ENCODE data around the gene CD37. TPM values are rescaled to one million over a fixed set of nuclear protein-coding genes. Genes with fewer than 3 reads are reported as not detected.

Gene CD37
- total RNA-seq, 3 donors from 2014 or later: 2.9 to 19.7 (median 15.4) TPM

GRCh38 chr19:49340069-49340864 is 5.1 kb downstream of the CD37 start:
- H3K4me1 ChIP-seq: peaks cover 0 to 6% of the 10 kb centered on the region in 2 donors
- H3K9me3 ChIP-seq: no peaks in the 10 kb centered on the region
- H3K4me3 ChIP-seq: peak overlapping the region; percentile 32 to 68 (median 56)
- TF ChIP-seq POLR2AphosphoS5 (IDR thresholded peaks at IDR 0.05): peak in 1 of 3 donors; percentile 42
- TF ChIP-seq, protein P1, sequence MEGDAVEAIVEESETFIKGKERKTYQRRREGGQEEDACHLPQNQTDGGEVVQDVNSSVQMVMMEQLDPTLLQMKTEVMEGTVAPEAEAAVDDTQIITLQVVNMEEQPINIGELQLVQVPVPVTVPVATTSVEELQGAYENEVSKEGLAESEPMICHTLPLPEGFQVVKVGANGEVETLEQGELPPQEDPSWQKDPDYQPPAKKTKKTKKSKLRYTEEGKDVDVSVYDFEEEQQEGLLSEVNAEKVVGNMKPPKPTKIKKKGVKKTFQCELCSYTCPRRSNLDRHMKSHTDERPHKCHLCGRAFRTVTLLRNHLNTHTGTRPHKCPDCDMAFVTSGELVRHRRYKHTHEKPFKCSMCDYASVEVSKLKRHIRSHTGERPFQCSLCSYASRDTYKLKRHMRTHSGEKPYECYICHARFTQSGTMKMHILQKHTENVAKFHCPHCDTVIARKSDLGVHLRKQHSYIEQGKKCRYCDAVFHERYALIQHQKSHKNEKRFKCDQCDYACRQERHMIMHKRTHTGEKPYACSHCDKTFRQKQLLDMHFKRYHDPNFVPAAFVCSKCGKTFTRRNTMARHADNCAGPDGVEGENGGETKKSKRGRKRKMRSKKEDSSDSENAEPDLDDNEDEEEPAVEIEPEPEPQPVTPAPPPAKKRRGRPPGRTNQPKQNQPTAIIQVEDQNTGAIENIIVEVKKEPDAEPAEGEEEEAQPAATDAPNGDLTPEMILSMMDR (IDR thresholded peaks at IDR 0.05): no peak
- no peaks in the 10 kb centered on the region for H3K27me3 ChIP-seq
- H3K36me3 ChIP-seq: no peaks in the 10 kb centered on the region
- H3K27ac ChIP-seq: peak overlapping the region; percentile 89 to 93
- intact Hi-C loops (cut with DNase I; ENCODE audit: low total_unique reads): no loop called here
- DNase-seq (ENCODE audit: low spot score in 2 of 2): peak; percentile 32 to 69

DNA sequence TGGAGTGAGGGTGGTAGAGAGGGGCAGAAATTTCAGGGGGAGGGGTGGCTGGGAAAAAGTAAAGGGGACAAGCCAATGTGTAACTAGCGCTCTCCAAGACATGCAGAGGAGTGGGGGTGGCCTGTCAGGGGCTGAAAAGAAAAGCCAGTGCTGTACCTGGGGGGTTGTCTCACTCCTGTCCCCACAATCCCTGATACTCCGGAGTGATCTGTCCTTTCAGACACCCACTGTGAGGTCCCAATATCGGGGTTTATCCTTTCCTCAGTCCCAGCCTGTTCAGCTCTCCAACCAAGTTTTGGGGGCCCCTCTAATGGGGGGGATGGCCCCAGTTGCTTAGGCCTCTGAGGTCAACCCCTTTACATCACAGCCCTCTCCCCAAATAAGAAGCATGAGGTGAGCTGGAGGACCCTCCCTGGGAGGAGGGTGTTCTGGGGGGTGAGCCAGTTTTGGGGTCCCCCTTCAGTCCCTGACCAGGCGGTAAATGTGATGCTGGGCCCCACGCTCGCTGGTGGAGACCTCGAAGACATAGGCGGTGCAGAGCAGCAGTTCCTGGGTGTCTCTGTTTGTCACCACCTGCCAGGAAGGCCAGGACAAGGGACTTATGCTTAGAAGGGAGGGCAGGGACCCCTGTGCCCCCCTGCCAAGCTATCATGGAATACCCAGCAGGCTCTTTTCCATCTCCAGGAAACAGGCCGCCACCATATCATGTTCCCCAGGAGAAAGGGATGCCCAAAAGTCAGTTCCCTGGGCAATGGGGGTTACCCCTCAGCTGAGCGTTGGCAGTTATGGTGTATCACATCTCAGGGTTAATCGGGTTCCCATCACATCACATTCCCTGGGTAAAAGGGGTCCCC is 5.9 kb downstream of the CD37 start:
- Histone ChIP-seq H3K36me3 (no peaks in the 10 kb centered on the region), H3K27me3 (no peaks in the 10 kb centered on the region), H3K4me1 (peaks cover 0 to 6% of the 10 kb centered on the region in 2 donors), H3K27ac (peak overlapping the region; percentile 89 to 93), H3K9me3 (no peaks in the 10 kb centered on the region), H3K4me3 (no peak overlapping the region)
- intact Hi-C loops (cut with DNase I; ENCODE audit: low total_unique reads): no loop called here
- TF ChIP-seq POLR2AphosphoS5 (IDR thresholded peaks at IDR 0.05) (no peak), POLR2A (IDR thresholded peaks at IDR 0.05) (no peak)
- TF ChIP-seq, protein P1 (IDR thresholded peaks at IDR 0.05): no peak
- DNase-seq (ENCODE audit: low spot score in 2 of 2): peak; percentile 14 to 36

DNA sequence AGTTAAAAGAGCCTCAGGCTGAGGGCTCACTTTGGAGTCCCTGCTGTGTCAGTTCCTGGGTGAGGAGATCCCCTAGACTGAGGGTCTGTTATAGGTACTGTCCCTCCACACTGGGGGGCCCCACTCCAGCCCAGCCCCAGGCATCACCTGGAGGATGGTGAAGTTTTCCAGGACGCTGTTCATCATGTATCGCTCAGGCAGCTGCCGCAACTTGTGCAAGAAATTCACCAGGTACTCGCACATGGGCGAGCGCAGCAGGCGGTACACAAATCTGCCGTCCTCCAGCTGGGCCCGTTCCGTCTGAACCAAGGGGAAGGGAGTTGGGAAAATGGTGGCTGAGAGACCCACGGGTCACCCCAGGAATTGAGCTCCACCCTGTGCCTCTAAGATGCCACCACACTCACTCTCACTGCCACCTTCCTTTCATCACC is 7.1 kb downstream of the CD37 start:
- Histone ChIP-seq H3K27ac (no peak overlapping the region), H3K4me1 (peaks cover 0 to 6% of the 10 kb centered on the region in 2 donors), H3K4me3 (no peak overlapping the region), H3K36me3 (no peaks in the 10 kb centered on the region), H3K27me3 (no peaks in the 10 kb centered on the region), H3K9me3 (no peaks in the 10 kb centered on the region)
- no peak for DNase-seq (ENCODE audit: low spot score in 2 of 2)
- intact Hi-C loops (cut with DNase I; ENCODE audit: low total_unique reads): no loop called here
- TF ChIP-seq POLR2A (IDR thresholded peaks at IDR 0.05) (no peak), POLR2AphosphoS5 (IDR thresholded peaks at IDR 0.05) (no peak)
- TF ChIP-seq, protein P1 (IDR thresholded peaks at IDR 0.05): no peak

DNA sequence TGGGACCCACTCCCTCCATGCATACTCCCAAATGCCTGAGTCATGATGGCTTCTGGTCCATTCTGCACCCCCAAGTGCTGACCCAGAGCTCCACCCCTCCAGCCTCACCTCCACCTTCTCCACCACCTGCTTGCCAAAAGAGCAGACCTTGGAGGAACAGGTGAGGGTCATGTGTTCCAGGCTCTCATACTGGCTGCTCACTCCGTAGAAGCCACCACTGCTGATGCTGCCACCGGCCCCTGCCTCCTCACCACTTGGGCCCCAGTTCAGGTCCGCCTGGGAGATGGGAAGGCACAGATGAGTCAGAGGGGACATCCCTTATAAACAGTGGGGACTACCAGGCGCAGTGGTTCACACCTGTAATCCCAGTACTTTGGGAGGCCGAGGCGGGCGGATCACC is 7.9 kb downstream of the CD37 start:
- Histone ChIP-seq H3K9me3 (no peaks in the 10 kb centered on the region), H3K36me3 (no peaks in the 10 kb centered on the region), H3K27me3 (no peaks in the 10 kb centered on the region), H3K4me3 (no peak overlapping the region), H3K4me1 (peaks cover 0 to 6% of the 10 kb centered on the region in 2 donors), H3K27ac (no peak overlapping the region)
- intact Hi-C loops (cut with DNase I; ENCODE audit: low total_unique reads): no loop called here
- DNase-seq (ENCODE audit: low spot score in 2 of 2): no peak
- TF ChIP-seq POLR2A (IDR thresholded peaks at IDR 0.05) (no peak), POLR2AphosphoS5 (IDR thresholded peaks at IDR 0.05) (no peak)
- TF ChIP-seq, protein P1 (IDR thresholded peaks at IDR 0.05): no peak

Data from breast epithelium (tissue), 4 donors.